GM12801 (cell line): Measurements from ENCODE around the gene GREM2.

Experiments used
- TF ChIP-seq, protein P1 (sequence below): IDR thresholded peaks from one replicate; pipeline ENCODE4 v1.5.1; 2011; ENCODE audit warnings: control low read depth; ENCODE audit not compliant: insufficient read length; ENCODE audit errors: extremely low read depth

Gene GREM2

DNA sequence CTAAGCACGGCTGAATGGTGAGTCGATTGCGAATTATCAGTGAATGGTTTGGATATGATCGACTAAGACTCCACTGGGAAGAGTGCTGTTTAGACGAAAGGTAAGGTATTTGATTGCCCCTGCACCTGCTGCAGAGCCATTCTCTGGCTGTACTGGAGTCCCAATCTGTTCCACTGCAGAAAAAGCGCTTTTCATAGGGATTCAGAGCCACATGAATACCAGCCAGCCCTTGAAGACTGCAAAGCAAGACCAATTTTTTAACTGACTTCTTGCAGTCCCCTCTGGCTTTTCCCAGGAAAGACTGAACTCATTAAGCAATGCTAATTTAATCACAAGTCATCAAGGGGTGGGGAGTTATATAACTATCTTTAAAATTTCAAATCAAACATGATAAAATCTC lies 1.3 kb downstream of the GREM2 start:
- TF ChIP-seq, protein P1, sequence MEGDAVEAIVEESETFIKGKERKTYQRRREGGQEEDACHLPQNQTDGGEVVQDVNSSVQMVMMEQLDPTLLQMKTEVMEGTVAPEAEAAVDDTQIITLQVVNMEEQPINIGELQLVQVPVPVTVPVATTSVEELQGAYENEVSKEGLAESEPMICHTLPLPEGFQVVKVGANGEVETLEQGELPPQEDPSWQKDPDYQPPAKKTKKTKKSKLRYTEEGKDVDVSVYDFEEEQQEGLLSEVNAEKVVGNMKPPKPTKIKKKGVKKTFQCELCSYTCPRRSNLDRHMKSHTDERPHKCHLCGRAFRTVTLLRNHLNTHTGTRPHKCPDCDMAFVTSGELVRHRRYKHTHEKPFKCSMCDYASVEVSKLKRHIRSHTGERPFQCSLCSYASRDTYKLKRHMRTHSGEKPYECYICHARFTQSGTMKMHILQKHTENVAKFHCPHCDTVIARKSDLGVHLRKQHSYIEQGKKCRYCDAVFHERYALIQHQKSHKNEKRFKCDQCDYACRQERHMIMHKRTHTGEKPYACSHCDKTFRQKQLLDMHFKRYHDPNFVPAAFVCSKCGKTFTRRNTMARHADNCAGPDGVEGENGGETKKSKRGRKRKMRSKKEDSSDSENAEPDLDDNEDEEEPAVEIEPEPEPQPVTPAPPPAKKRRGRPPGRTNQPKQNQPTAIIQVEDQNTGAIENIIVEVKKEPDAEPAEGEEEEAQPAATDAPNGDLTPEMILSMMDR = no peak

DNA sequence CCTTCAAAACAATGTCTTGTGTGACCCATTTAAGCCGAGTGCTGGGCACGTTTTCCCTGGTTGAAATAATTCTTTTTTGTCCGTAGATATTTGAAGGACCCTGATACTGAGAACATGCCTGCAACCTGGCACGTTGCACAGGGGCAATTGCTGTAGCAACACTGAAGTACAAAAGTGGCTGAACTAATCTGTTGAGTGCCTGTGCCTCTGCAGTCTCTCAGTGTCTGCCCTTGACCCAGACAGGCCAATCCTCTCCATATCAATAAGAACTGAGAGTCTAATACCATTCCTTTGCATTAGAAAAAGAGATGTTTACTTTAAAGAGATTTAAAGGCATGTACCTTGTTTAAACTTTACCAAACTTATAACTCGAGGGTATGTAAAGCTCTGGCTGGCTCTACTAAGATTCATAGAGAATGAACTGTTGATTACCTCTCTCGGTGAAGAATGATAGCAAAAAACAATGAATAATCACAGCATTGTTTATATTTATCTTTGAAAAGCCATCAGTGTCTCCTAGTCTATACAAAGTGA lies 2.4 kb downstream of the GREM2 start:
- TF ChIP-seq, protein P1 = no peak

DNA sequence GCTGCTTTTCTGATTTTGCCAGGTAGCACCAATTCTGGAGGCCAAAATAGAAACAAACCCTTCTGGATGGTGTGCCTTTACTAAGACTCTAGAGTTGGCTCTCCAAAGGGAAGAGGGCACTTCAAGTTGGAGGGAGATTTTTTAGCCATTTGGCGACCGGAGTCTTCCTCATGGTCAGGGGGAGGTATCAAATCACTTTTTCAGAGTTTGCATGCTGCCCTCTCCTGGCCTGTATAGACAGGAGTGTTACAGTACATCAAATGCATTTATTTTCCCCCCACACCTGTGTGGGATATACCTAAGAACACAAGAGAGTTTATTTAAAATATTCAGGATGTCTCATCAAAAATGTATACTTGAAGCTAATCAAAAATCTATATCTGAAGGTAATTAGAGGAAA lies 3.2 kb downstream of the GREM2 start:
- TF ChIP-seq, protein P1 = no peak

DNA sequence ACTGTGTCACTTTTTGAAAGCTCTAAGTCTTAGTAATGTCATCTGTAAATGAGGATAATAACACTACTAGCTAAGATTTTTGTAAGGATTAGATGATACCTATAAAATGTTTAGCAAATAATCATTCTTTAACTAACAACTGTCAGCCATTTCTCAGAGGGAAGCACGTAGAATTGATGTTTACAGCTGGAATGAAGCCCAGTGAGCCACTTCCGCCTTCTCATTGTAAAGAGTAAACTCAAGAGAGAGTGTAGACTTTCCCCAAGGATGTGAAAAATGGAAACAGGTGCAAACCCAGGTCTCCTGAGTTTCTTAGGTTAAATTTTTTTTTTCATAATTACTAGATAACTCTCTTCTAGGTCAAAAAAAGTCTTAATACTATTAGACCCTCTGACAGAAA lies 4.9 kb downstream of the GREM2 start:
- TF ChIP-seq, protein P1 = no peak

DNA sequence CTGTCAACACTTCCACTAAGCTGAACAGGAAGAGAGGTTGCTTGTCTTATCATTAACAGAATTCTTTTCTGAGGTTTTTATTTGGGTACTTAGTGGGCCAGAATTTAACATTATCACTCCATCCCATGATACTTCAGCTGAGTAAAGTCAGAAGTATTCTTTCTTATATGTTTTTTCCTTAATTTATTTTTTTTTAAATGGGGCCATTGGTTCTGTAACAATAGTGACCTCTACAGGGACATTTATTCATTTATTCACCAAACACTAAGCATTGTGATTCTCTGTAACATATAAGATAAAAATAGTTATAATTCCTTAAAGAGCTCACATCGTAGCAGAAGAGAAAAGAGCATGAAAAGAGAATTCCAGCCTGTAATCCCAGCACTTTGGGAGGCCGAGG lies 9.8 kb downstream of the GREM2 start:
- TF ChIP-seq, protein P1 = no peak

DNA sequence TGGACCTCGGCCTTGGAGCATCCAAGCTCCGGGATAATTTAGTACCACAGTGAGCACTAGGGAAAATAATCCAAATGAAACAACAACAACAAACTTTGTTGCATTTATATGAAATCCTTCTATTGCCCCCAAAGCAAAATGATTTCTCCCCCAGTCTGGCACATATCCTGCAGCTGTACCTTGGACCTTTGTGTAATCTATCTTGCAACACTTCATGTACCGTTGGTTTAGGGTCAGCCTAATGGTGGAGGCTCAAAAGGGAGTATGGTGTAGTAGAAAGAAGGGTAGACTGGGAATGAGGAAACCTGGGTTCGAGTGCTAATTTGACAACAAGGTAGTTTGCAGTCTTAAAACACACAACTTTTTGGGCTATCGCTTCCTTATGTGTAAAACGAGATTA lies 12.1 kb downstream of the GREM2 start:
- TF ChIP-seq, protein P1 = no peak

DNA sequence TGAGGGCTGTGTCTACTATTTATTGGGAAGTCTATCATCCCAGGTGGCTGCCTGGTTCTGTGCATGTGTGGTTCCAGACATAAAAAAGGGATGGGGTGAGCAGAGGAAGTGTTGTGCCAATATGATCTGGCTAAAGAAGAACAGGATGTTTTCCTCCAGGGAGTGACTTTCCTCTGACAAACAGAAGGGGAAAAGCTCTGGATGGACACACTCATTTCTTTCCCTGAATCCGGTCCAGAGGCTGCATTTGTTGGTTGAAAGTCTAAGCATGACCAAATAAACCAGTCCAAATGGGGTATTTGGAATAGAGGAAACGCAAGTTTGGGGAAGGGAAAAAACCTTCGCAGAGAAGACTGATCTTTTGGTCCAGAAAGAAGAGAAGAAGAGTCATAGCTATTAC lies 12.7 kb downstream of the GREM2 start:
- TF ChIP-seq, protein P1 = no peak
